MM.1S (cell line): ENCODE data around the gene CDKL5.

ENCODE experiments used
- DNase-seq: peaks from one replicate; pipeline ENCODE4 v3.0.0-alpha.2; 2015
- H2AFZ ChIP-seq: fragments of 300-600 bp; sonication (generic); 2 replicates; pipeline ENCODE4 v1.6.0; 2016; ENCODE audit warnings: antibody characterized with exemption, low read length
- H3F3A ChIP-seq: fragments of 300-600 bp; sonication (generic); 2 replicates; pipeline ENCODE4 v1.6.1; 2016; ENCODE audit warnings: mild to moderate bottlenecking, antibody characterized with exemption, low read length, moderate library complexity, mixed read lengths; ENCODE audit not compliant: insufficient read depth
- H3K27ac ChIP-seq: fragments of 300-600 bp; sonication (generic); 2 replicates; pipeline ENCODE4 v1.5.1; 2016; ENCODE audit warnings: mild to moderate bottlenecking, low read length
- H3K27me3 ChIP-seq: fragments of 300-600 bp; sonication (generic); replicated peaks from 2 replicates; pipeline ENCODE4 v1.6.0; 2016; ENCODE audit warnings: low read length; ENCODE audit not compliant: insufficient read depth
- H3K36me3 ChIP-seq: fragments of 300-600 bp; sonication (generic); replicated peaks from 2 replicates; pipeline ENCODE4 v1.6.1; 2016; ENCODE audit warnings: mild to moderate bottlenecking, low read length, mixed read lengths; ENCODE audit not compliant: insufficient read depth
- H3K4me1 ChIP-seq: fragments of 300-600 bp; sonication (generic); 2 replicates; pipeline ENCODE4 v1.6.1; 2016; ENCODE audit warnings: low read length, mixed read lengths
- H3K4me2 ChIP-seq: fragments of 300-600 bp; sonication (generic); 2 replicates; pipeline ENCODE4 v1.6.0; 2016; ENCODE audit warnings: low read depth, low read length
- H3K4me3 ChIP-seq: fragments of 300-600 bp; sonication (generic); 2 replicates; pipeline ENCODE4 v1.5.1; 2016; ENCODE audit warnings: low read length, mixed read lengths
- H3K79me2 ChIP-seq: fragments of 300-600 bp; sonication (generic); 2 replicates; pipeline ENCODE4 v1.6.1; 2016; ENCODE audit warnings: mixed run types, low read length, mixed read lengths
- H3K9ac ChIP-seq: fragments of 300-600 bp; sonication (generic); 2 replicates; pipeline ENCODE4 v1.6.1; 2016; ENCODE audit warnings: low read length, mixed read lengths
- H3K9me2 ChIP-seq: fragments of 300-600 bp; sonication (generic); replicated peaks from 2 replicates; pipeline ENCODE4 v1.6.1; 2016; ENCODE audit warnings: mild to moderate bottlenecking, low read length, mixed read lengths; ENCODE audit not compliant: insufficient read depth
- H3K9me3 ChIP-seq: fragments of 300-600 bp; sonication (generic); replicated peaks from 2 replicates; pipeline ENCODE4 v1.6.1; 2016; ENCODE audit warnings: mild to moderate bottlenecking, low read length, mixed read lengths; ENCODE audit not compliant: insufficient read depth
- H4K20me1 ChIP-seq: fragments of 300-600 bp; sonication (generic); 2 replicates; pipeline ENCODE4 v1.6.1; 2016; ENCODE audit warnings: mild to moderate bottlenecking, low read length, moderate library complexity, mixed read lengths; ENCODE audit not compliant: insufficient read depth
- CTCF ChIP-seq: fragments of 300-600 bp; sonication (generic); IDR thresholded peaks from 2 replicates; pipeline ENCODE4 v1.5.1; 2016; ENCODE audit warnings: antibody characterized with exemption, low read length, mixed read lengths
- EZH2 ChIP-seq: fragments of 300-600 bp; sonication (generic); optimal IDR thresholded peaks from 2 replicates; pipeline ENCODE3; 2017; ENCODE audit warnings: low read depth, mild to moderate bottlenecking, antibody characterized with exemption, low read length, mixed read lengths
- EZH2phosphoT487 ChIP-seq: fragments of 300-600 bp; sonication (generic); IDR thresholded peaks from 2 replicates; pipeline ENCODE4 v1.6.1; 2018; ENCODE audit warnings: antibody characterized with exemption, low read length

CDKL5 gene

GRCh38 chrX:18607966-18608365 lies 182.6 kb downstream of the CDKL5 start:
- H3K4me1 ChIP-seq = peaks cover 5% of the 10 kb centered on the region; the same call in 1 of the 2 replicates
- H3K9ac ChIP-seq = no peak overlapping the region
- no peak overlapping the region for H3K4me2 ChIP-seq
- no peaks in the 10 kb centered on the region for H4K20me1 ChIP-seq
- no peak overlapping the region for H3K27ac ChIP-seq
- H3K27me3 ChIP-seq = no peaks in the 10 kb centered on the region
- no peaks in the 10 kb centered on the region for H3K79me2 ChIP-seq
- no peaks in the 10 kb centered on the region for H3F3A ChIP-seq
- no peak for DNase-seq
- no peaks in the 10 kb centered on the region for H3K9me3 ChIP-seq
- TF ChIP-seq EZH2 (no peak), CTCF (no peak), EZH2phosphoT487 (no peak)
- no peaks in the 10 kb centered on the region for H3K9me2 ChIP-seq
- no peaks in the 10 kb centered on the region for H3K36me3 ChIP-seq
- no peak overlapping the region for H3K4me3 ChIP-seq
- no peak overlapping the region for H2AFZ ChIP-seq

- Histone ChIP-seq H3K27me3 (no peaks in the 10 kb centered on the region), H3F3A (no peaks in the 10 kb centered on the region), H3K4me2 (no peak overlapping the region), H3K9me3 (no peaks in the 10 kb centered on the region), H2AFZ (no peak overlapping the region), H3K4me3 (no peak overlapping the region), H3K4me1 (no peaks in the 10 kb centered on the region), H4K20me1 (no peaks in the 10 kb centered on the region), H3K36me3 (no peaks in the 10 kb centered on the region), H3K79me2 (no peaks in the 10 kb centered on the region), H3K27ac (no peak overlapping the region), H3K9me2 (no peaks in the 10 kb centered on the region), H3K9ac (no peak overlapping the region)
- DNase-seq = no peak
- TF ChIP-seq EZH2 = no peak
- no peak for TF ChIP-seq CTCF
- no peak for TF ChIP-seq EZH2phosphoT487
These were observed 188.7 kb downstream of the CDKL5 start for GRCh38 chrX:18613930-18614639.

- H3K27me3 ChIP-seq = no peaks in the 10 kb centered on the region
- H3K79me2 ChIP-seq = no peaks in the 10 kb centered on the region
- no peak overlapping the region for H3K4me2 ChIP-seq
- H3K4me3 ChIP-seq = no peak overlapping the region
- no peaks in the 10 kb centered on the region for H3K4me1 ChIP-seq
- H2AFZ ChIP-seq = no peak overlapping the region
- no peak overlapping the region for H3K9ac ChIP-seq
- no peaks in the 10 kb centered on the region for H3K9me3 ChIP-seq
- H4K20me1 ChIP-seq = no peaks in the 10 kb centered on the region
- no peak for DNase-seq
- H3K36me3 ChIP-seq = no peaks in the 10 kb centered on the region
- TF ChIP-seq EZH2 (no peak), EZH2phosphoT487 (no peak), CTCF (no peak)
- H3K9me2 ChIP-seq = no peaks in the 10 kb centered on the region
- no peaks in the 10 kb centered on the region for H3F3A ChIP-seq
- no peak overlapping the region for H3K27ac ChIP-seq
These were observed 191.4 kb downstream of the CDKL5 start for GRCh38 chrX:18616688-18617406.
